Spleen (tissue), 11 donors: ENCODE data around the gene PRR5L. TPM values are rescaled to one million over a fixed set of nuclear protein-coding genes. Genes with fewer than 3 reads are reported as not detected.
A peak's percentile ranks its signal among the peaks of the same experiment; 100 is the strongest.

ENCODE experiments used
- DNase-seq: peaks from one replicate; pipeline ENCODE4 v3.0.0-alpha.2; 2020
- H3K27ac ChIP-seq, 8 donors: fragments of 200-600 bp; sonication (generic) in 7 of 8; 1 replicate in 4 of 8; 2 replicates in 4 of 8; pipeline versions ENCODE4 v1.5.0 to v1.8.0; 2016 to 2021; ENCODE audit warnings: inconsistent platforms in 4 of 8, mild to moderate bottlenecking in 4 of 8, moderate library complexity in 1 of 8
- H3K27me3 ChIP-seq, 7 donors: fragments of 200-600 bp; sonication (generic) in 6 of 7; replicated peaks in 1 of 7; 1 replicate in 4 of 7; 2 replicates in 3 of 7; pipeline versions ENCODE4 v1.5.0 to v1.8.0; 2016 to 2021; ENCODE audit warnings: inconsistent platforms in 3 of 7, mild to moderate bottlenecking in 1 of 7
- H3K36me3 ChIP-seq, 6 donors: fragments of 200-600 bp; sonication (generic) in 5 of 6; 1 replicate in 4 of 6; 2 replicates in 2 of 6; pipeline versions ENCODE4 v1.5.0 to v1.8.0; 2016 to 2021; ENCODE audit warnings: inconsistent platforms in 2 of 6
- H3K4me1 ChIP-seq, 6 donors: fragments of 200-600 bp; sonication (generic) in 5 of 6; 1 replicate in 3 of 6; 2 replicates in 3 of 6; pipeline versions ENCODE4 v1.5.0 to v1.8.0; 2016 to 2021; ENCODE audit warnings: inconsistent platforms in 3 of 6
- H3K4me3 ChIP-seq, 8 donors: fragments of 200-600 bp; sonication (generic) in 7 of 8; 1 replicate in 4 of 8; 2 replicates in 4 of 8; pipeline versions ENCODE4 v1.5.0 to v1.8.0; 2016 to 2021; ENCODE audit warnings: inconsistent platforms in 4 of 8, mild to moderate bottlenecking in 4 of 8, moderate library complexity in 2 of 8
- H3K9me3 ChIP-seq, 8 donors: fragments of 200-600 bp; sonication (generic) in 7 of 8; 1 replicate in 4 of 8; 2 replicates in 4 of 8; pipeline versions ENCODE4 v1.5.0 to v1.8.0; 2016 to 2021; ENCODE audit warnings: inconsistent platforms in 4 of 8
- POLR2A ChIP-seq, 3 donors: fragments of 450-650 bp; IDR thresholded peaks; one replicate each; pipeline ENCODE4 v1.5.1; 2017; ENCODE audit warnings: antibody characterized with exemption in 3 of 3, mild to moderate bottlenecking in 1 of 3
- POLR2AphosphoS5 ChIP-seq, 3 donors: sonication (generic); formaldehyde crosslinking; IDR thresholded peaks; one replicate each; pipeline ENCODE4 v1.5.1; 2017; ENCODE audit warnings: antibody characterized with exemption in 3 of 3
- WGBS, 5 donors: extraction: QIAGEN DNeasy Blood & Tissue Kit in 3 of 5; methylation state at CpG; one replicate each; pipeline versions ENCODE4 v1.1.5 to v1.1.7; 2013 to 2018; 5-methylcytosine and 5-hydroxymethylcytosine counted together
- intact Hi-C: fragments of 100-400 bp; cut with DNase I; formaldehyde crosslinking; loops from one replicate; pipeline ENCODE4 v1.15.0; 2023; ENCODE audit warnings: low total_unique reads
- polyA plus RNA-seq, 3 donors: library from polyadenylated mRNA; stranded (reverse); fragments of 200-250 nt; gene quantifications; one replicate each; pipeline ENCODE4 v1.2.1, GENCODE V29; 2013
- total RNA-seq, 7 donors: library from RNA; depleted of rRNA in 3 of 7; stranded (reverse); fragments of >200 nt in 3 of 7; fragmentation: NEBNext Ultra II Directional in 4 of 7; extraction: Animal tissue kit (Norgen Biotek cat#: 25700) in 4 of 7; gene quantifications; one replicate each; pipeline versions ENCODE4 v1.1.0 to v1.2.1, GENCODE V29; 2016 to 2021
- TF ChIP-seq, protein P1 (sequence below), 11 experiments: fragments of 200-600 bp in 7 of 11; fragments of 450-650 bp in 4 of 11; sonication (generic) in 4 of 11; IDR thresholded peaks in 8 of 11; conservative IDR thresholded peaks in 3 of 11; 1 replicate in 7 of 11; 2 replicates in 4 of 11; pipeline versions ENCODE4 v1.4.0 to v1.8.0; 2016 to 2021; ENCODE audit warnings: antibody characterized with exemption in 11 of 11, inconsistent platforms in 4 of 11, mild to moderate bottlenecking in 1 of 11
- donor health status: healthy with polysubstance abuse.
- donor health status: DM: no; HTN: no; CAD: no; lungs with moderate emphysema.
- donor health status: DM: no; HTN: no; CAD: no.
- donor health status: Bipolar disorder and iron deficiency.
- donor health status: healthy.
- donor health status: DM: no; HTN: no; CAD: no.
- donor health status: DM: yes; HTN: yes; CAD: no.

Gene PRR5L
- total and polyA plus RNA-seq, 10 donors, result 10.7 to 330 (median 140) TPM

DNA sequence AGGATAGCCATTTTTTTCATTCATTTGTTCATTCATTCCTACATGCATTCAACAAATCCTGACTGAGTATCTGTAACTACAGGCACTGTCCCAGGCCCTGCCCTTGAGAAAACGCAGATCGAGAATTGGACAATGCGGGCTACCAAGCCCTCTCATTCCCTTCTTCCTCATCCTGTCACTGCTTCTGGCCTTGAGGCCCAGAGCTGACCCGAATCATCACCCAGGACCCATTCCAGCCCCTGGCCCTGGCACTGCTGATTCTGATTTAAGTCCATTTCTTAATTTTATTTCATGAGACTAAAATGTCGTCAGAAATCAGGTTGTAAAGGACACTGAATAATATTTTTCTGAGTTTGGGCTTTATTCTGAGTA lies 31.1 kb upstream of the PRR5L start:
- Histone ChIP-seq H3K4me3 (no peak overlapping the region), H3K9me3 (no peaks in the 10 kb centered on the region), H3K4me1 (peaks cover 0 to 6% (median 2%) of the 10 kb centered on the region in 6 donors), H3K36me3 (peaks cover 0 to 10% (median 0%) of the 10 kb centered on the region in 6 donors), H3K27me3 (peaks cover 0 to 10% (median 0%) of the 10 kb centered on the region in 7 donors), H3K27ac (no peak overlapping the region)
- intact Hi-C loops, result loop anchor here (5.0 to 10.0 kb wide), 2 partner anchors 653 to 780 kb away; no protein-coding TSS in a partner anchor
- WGBS, 5 donors, result 63 to 94% (median 84%) methylated on average over 5 of the region's 5 CpGs
- no peak for DNase-seq
- TF ChIP-seq, protein P1, sequence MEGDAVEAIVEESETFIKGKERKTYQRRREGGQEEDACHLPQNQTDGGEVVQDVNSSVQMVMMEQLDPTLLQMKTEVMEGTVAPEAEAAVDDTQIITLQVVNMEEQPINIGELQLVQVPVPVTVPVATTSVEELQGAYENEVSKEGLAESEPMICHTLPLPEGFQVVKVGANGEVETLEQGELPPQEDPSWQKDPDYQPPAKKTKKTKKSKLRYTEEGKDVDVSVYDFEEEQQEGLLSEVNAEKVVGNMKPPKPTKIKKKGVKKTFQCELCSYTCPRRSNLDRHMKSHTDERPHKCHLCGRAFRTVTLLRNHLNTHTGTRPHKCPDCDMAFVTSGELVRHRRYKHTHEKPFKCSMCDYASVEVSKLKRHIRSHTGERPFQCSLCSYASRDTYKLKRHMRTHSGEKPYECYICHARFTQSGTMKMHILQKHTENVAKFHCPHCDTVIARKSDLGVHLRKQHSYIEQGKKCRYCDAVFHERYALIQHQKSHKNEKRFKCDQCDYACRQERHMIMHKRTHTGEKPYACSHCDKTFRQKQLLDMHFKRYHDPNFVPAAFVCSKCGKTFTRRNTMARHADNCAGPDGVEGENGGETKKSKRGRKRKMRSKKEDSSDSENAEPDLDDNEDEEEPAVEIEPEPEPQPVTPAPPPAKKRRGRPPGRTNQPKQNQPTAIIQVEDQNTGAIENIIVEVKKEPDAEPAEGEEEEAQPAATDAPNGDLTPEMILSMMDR (IDR thresholded peaks at IDR 0.05 in 8 of 11, conservative IDR thresholded peaks at IDR 0.05 in 3 of 11), result no peak
- TF ChIP-seq POLR2AphosphoS5 (IDR thresholded peaks at IDR 0.05) (no peak), POLR2A (IDR thresholded peaks at IDR 0.05) (no peak)

DNA sequence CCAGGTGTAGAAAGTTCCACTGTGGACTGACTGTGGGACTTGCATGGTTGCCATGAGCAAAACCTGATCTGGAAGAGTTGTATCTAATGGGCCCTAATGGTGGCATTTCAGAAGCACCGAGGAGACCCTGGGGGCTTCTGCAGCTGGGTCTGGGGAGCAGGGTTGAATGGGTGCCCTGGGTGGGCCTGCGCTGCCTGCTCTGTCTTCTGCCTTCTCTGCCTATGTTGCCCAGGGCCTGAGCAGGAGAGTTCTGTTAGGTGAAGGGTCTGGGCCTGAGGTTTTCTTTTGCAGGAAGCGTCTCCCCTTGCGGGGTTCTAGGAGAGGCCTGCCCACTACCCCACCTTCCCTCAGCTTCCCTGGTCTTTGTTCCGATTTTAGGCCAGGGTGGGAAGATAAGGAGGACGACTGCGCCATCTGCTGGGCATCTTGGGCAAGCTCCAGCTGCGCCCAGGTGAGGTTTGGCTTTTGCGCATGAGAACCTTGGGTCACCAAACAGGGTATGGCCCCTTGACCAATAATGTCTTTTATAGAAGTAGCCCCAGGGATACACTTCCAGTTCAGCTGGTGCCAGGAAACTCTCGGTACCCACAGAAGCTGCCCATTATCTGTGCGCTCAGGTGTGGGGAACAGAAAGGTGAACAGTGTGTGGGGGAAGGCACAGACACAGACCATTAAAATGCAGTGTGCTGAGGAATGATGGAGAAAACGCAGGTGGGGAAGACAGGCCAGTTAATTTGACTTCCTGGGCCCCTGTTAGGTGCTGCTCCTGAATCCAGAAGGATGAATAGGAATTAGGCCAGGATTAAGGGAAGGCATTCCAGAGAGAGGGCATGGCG lies 30.1 kb upstream of the PRR5L start:
- TF ChIP-seq POLR2A (IDR thresholded peaks at IDR 0.05) (no peak), POLR2AphosphoS5 (IDR thresholded peaks at IDR 0.05) (peak in 1 of 3 donors; percentile 11)
- TF ChIP-seq, protein P1 (IDR thresholded peaks at IDR 0.05 in 8 of 11, conservative IDR thresholded peaks at IDR 0.05 in 3 of 11), result peak; percentile 61 to 89 (median 81)
- peak; percentile 85 for DNase-seq
- 30 to 35% (median 33%) methylated on average over 13 of the region's 13 CpGs for WGBS, 5 donors
- no peaks in the 10 kb centered on the region for H3K9me3 ChIP-seq
- peaks cover 0 to 6% (median 2%) of the 10 kb centered on the region in 6 donors for H3K4me1 ChIP-seq
- intact Hi-C loops, result loop anchor here (5.0 to 10.0 kb wide), 2 partner anchors 654 to 781 kb away; no protein-coding TSS in a partner anchor
- peaks cover 0 to 4% (median 0%) of the 10 kb centered on the region in 7 donors for H3K27me3 ChIP-seq
- peaks cover 0 to 17% (median 3%) of the 10 kb centered on the region in 6 donors for H3K36me3 ChIP-seq
- H3K4me3 ChIP-seq, result no peak overlapping the region
- no peak overlapping the region for H3K27ac ChIP-seq

- Histone ChIP-seq H3K4me1 (peaks cover 0 to 6% (median 2%) of the 10 kb centered on the region in 6 donors), H3K9me3 (no peaks in the 10 kb centered on the region), H3K27ac (no peak overlapping the region), H3K36me3 (peaks cover 0 to 25% (median 10%) of the 10 kb centered on the region in 6 donors), H3K4me3 (no peak overlapping the region), H3K27me3 (no peaks in the 10 kb centered on the region)
- 53 to 68% (median 56%) methylated on average over 5 of the region's 5 CpGs for WGBS, 5 donors
- intact Hi-C loops, result loop anchor here (5.0 to 10.0 kb wide), 2 partner anchors 654 to 782 kb away; no protein-coding TSS in a partner anchor
- TF ChIP-seq POLR2AphosphoS5 (IDR thresholded peaks at IDR 0.05), result no peak
- TF ChIP-seq, protein P1 (IDR thresholded peaks at IDR 0.05 in 8 of 11, conservative IDR thresholded peaks at IDR 0.05 in 3 of 11), result no peak
- no peak for TF ChIP-seq POLR2A (IDR thresholded peaks at IDR 0.05)
- no peak for DNase-seq
These were observed 29.3 kb upstream of the PRR5L start for GRCh38 chr11:36266767-36267166.
